Psoas muscle (tissue), 8 donors: ENCODE measurements around the gene TPCN2. TPM values are rescaled to one million over a fixed set of nuclear protein-coding genes. Genes with fewer than 3 reads are reported as not detected.

ENCODE experiments used
- ATAC-seq, 4 donors: fragments of 200-7000 bp; cut with Tn5 transposase; one replicate each; pipeline ENCODE4 v1.9.1; 2020; ENCODE audit warnings: moderate library complexity in 3 of 4, mild to moderate bottlenecking in 2 of 4
- DNase-seq, 2 donors: peaks; one replicate each; pipeline ENCODE4 v3.0.0-alpha.2; 2020
- H3K27ac ChIP-seq: fragments of 200-600 bp; one replicate; pipeline ENCODE4 v1.8.0; 2022
- H3K27me3 ChIP-seq, 3 donors: fragments of 200-600 bp in 1 of 3; one replicate each; pipeline versions ENCODE4 v1.6.1 to v1.8.0; 2013 to 2022; ENCODE audit warnings: low read length in 2 of 3, mild to moderate bottlenecking in 2 of 3, moderate library complexity in 1 of 3; ENCODE audit not compliant: insufficient read depth in 3 of 3
- H3K36me3 ChIP-seq, 2 donors: fragments of 200-600 bp in 1 of 2; one replicate each; pipeline versions ENCODE4 v1.6.1 to v1.8.0; 2013 to 2022; ENCODE audit warnings: low read depth in 1 of 2, mild to moderate bottlenecking in 1 of 2, moderate library complexity in 1 of 2; ENCODE audit not compliant: insufficient read depth in 1 of 2
- H3K4me1 ChIP-seq: fragments of 200-600 bp; one replicate; pipeline ENCODE4 v1.8.0; 2022
- H3K4me3 ChIP-seq: fragments of 200-600 bp; one replicate; pipeline ENCODE4 v1.8.0; 2022; ENCODE audit warnings: mild to moderate bottlenecking
- H3K9me3 ChIP-seq: fragments of 200-600 bp; one replicate; pipeline ENCODE4 v1.8.0; 2022
- CTCF ChIP-seq: fragments of 200-600 bp; IDR thresholded peaks from one replicate; pipeline ENCODE4 v1.8.0; 2022; ENCODE audit warnings: antibody characterized with exemption
- WGBS, 3 donors: extraction: QIAGEN DNeasy Blood & Tissue Kit; methylation state at CpG; one replicate each; pipeline versions ENCODE4 v1.1.6 to v1.1.7; 2013; 5-methylcytosine and 5-hydroxymethylcytosine counted together
- intact Hi-C, 2 donors: fragments of 100-400 bp; cut with DNase I; formaldehyde crosslinking; loops; one replicate each; pipeline versions ENCODE4 v1.11.0 to v1.14.2; 2022
- polyA plus RNA-seq, 3 donors: library from polyadenylated mRNA; stranded (reverse); fragments of 200-250 nt; gene quantifications; one replicate each; pipeline ENCODE4 v1.2.3, GENCODE V29; 2013
- total RNA-seq, 4 donors: library from RNA; stranded (reverse); fragmentation: NEBNext Ultra II Directional in 2 of 4; extraction: Animal tissue kit (Norgen Biotek cat#: 25700) in 2 of 4; gene quantifications; one replicate each; pipeline versions ENCODE4 v1.2.1 to v1.2.4, GENCODE V29; 2021 to 2023
- donor health status: healthy with polysubstance abuse.
- donor health status: DM: no; HTN: no; CAD: no; lungs with moderate emphysema.
- donor health status: Bipolar disorder and iron deficiency.
- donor health status: healthy.
- donor health status: DM: yes; HTN: yes; CAD: no.
- donor health status: DM: no; HTN: no; CAD: no.
- donor health status: DM: no; HTN: no; CAD: no.
- donor health status: DM: yes; HTN: yes; CAD: no.

TPCN2 gene
- total and polyA plus RNA-seq, 7 donors, result 2.2 to 6.0 (median 3.5) TPM

- no peak for TF ChIP-seq CTCF
- WGBS, 3 donors, result 88 to 91% (median 88%) methylated on average over 25 of the region's 25 CpGs
- no peak overlapping the region for H3K4me3 ChIP-seq
- DNase-seq, result no peak
- no peaks in the 10 kb centered on the region for H3K4me1 ChIP-seq
- H3K36me3 ChIP-seq, result peaks cover 0 to 27% of the 10 kb centered on the region in 2 donors
- H3K27ac ChIP-seq, result no peak overlapping the region
- intact Hi-C loops, result no loop called here
- ATAC-seq, result no peak
- H3K9me3 ChIP-seq, result no peaks in the 10 kb centered on the region
- H3K27me3 ChIP-seq, result no peaks in the 10 kb centered on the region
Observed at GRCh38 chr11:69060806-69061712, 12.3 kb downstream of the TPCN2 start.

GRCh38 chr11:69061713-69062053, 13.0 kb downstream of the TPCN2 start:
- WGBS, 3 donors, result 87 to 94% (median 87%) methylated on average over 4 of the region's 4 CpGs
- intact Hi-C loops, result no loop called here
- no peaks in the 10 kb centered on the region for H3K27me3 ChIP-seq

GRCh38 chr11:69062169-69062855, 13.6 kb downstream of the TPCN2 start:
- no peak for DNase-seq
- WGBS, 3 donors, result 90 to 93% (median 93%) methylated on average over 15 of the region's 15 CpGs

More at GRCh38 chr11:69061713-69062053, 13.0 kb downstream of the TPCN2 start:
- no peak for TF ChIP-seq CTCF
- ATAC-seq (no peak), DNase-seq (no peak)
- Histone ChIP-seq H3K27ac (no peak overlapping the region), H3K4me1 (no peaks in the 10 kb centered on the region), H3K9me3 (no peaks in the 10 kb centered on the region), H3K36me3 (peaks cover 0 to 27% of the 10 kb centered on the region in 2 donors), H3K4me3 (no peak overlapping the region)

GRCh38 chr11:69062873-69063651, 14.3 kb downstream of the TPCN2 start:
- intact Hi-C loops, result no loop called here
- Histone ChIP-seq H3K4me1 (no peaks in the 10 kb centered on the region), H3K36me3 (peaks cover 0 to 29% of the 10 kb centered on the region in 2 donors), H3K4me3 (no peak overlapping the region), H3K27me3 (no peaks in the 10 kb centered on the region), H3K9me3 (no peaks in the 10 kb centered on the region), H3K27ac (no peak overlapping the region)
- ATAC-seq (no peak), DNase-seq (no peak)
- 89 to 92% (median 90%) methylated on average over 34 of the region's 34 CpGs for WGBS, 3 donors
- no peak for TF ChIP-seq CTCF

More at GRCh38 chr11:69062169-69062855, 13.6 kb downstream of the TPCN2 start:
- no peak for TF ChIP-seq CTCF
- H3K27ac ChIP-seq, result no peak overlapping the region
- H3K27me3 ChIP-seq, result no peaks in the 10 kb centered on the region
- no peak overlapping the region for H3K4me3 ChIP-seq
- no peaks in the 10 kb centered on the region for H3K4me1 ChIP-seq
- intact Hi-C loops, result no loop called here
- H3K36me3 ChIP-seq, result peaks cover 0 to 27% of the 10 kb centered on the region in 2 donors
- no peaks in the 10 kb centered on the region for H3K9me3 ChIP-seq
- ATAC-seq, result no peak
